Measurements from ENCODE around the gene BTK. TPM values are rescaled to one million over a fixed set of nuclear protein-coding genes. Genes with fewer than 3 reads are reported as not detected.

BTK gene
- total and polyA plus RNA-seq, 2 experiments from 2014 or later = not detected

- Histone ChIP-seq H4K20me1 (ENCODE audit: insufficient read depth) (no peaks in the 10 kb centered on the region), H3F3A (ENCODE audit: insufficient read depth) (no peaks in the 10 kb centered on the region), H3K4me1 (ENCODE audit: insufficient read depth) (no peaks in the 10 kb centered on the region), H3K79me2 (ENCODE audit: insufficient read depth) (no peaks in the 10 kb centered on the region), H3K4me2 (ENCODE audit: unreplicated experiment) (no peak overlapping the region), H3K9ac (no peak overlapping the region), H3K9me3 (ENCODE audit: low read depth) (no peaks in the 10 kb centered on the region), H3K27ac (no peak overlapping the region), H2AFZ (no peak overlapping the region), H3K9me2 (ENCODE audit: insufficient read depth) (no peaks in the 10 kb centered on the region), H3K27me3 (replicated peaks; ENCODE audit: insufficient read depth) (no peaks in the 10 kb centered on the region), H3K4me3 (no peak overlapping the region), H3K36me3 (ENCODE audit: low read depth) (no peaks in the 10 kb centered on the region)
- TF ChIP-seq EZH2 (IDR thresholded peaks at IDR 0.05; ENCODE audit: insufficient read depth, poor library complexity, severe bottlenecking) (no peak), EZH2phosphoT487 (IDR thresholded peaks at IDR 0.05; ENCODE audit: insufficient read depth, low read depth) (no peak)
- 2 to 3% methylated on average over 3 of the region's 3 CpGs for WGBS, 2 experiments (ENCODE audit: low coverage in 1 of 2, low lambda C conversion rate in 2 of 2, missing lambda C conversion rate in 2 of 2)
- in situ Hi-C loops (cut with MboI) = no loop called here
- DNase-seq = no peak
Observed at GRCh38 chrX:101370888-101371504, 15.0 kb downstream of the BTK start.

GRCh38 chrX:101369687-101370086, 16.3 kb downstream of the BTK start:
- Histone ChIP-seq H3K4me2 (ENCODE audit: unreplicated experiment) (no peak overlapping the region), H2AFZ (no peak overlapping the region), H3K4me3 (no peak overlapping the region), H3K27me3 (replicated peaks; ENCODE audit: insufficient read depth) (no peaks in the 10 kb centered on the region), H3K4me1 (ENCODE audit: insufficient read depth) (no peaks in the 10 kb centered on the region), H3K9ac (no peak overlapping the region), H3K9me3 (ENCODE audit: low read depth) (no peaks in the 10 kb centered on the region), H3F3A (ENCODE audit: insufficient read depth) (no peaks in the 10 kb centered on the region), H4K20me1 (ENCODE audit: insufficient read depth) (no peaks in the 10 kb centered on the region), H3K36me3 (ENCODE audit: low read depth) (no peaks in the 10 kb centered on the region), H3K9me2 (ENCODE audit: insufficient read depth) (no peaks in the 10 kb centered on the region), H3K79me2 (ENCODE audit: insufficient read depth) (no peaks in the 10 kb centered on the region), H3K27ac (no peak overlapping the region)
- WGBS, 2 experiments (ENCODE audit: low coverage in 1 of 2, low lambda C conversion rate in 2 of 2, missing lambda C conversion rate in 2 of 2) = 49 to 70% methylated on average over 5 to 6 of the region's 6 CpGs
- DNase-seq = no peak
- TF ChIP-seq EZH2 (IDR thresholded peaks at IDR 0.05; ENCODE audit: insufficient read depth, poor library complexity, severe bottlenecking) (no peak), EZH2phosphoT487 (IDR thresholded peaks at IDR 0.05; ENCODE audit: insufficient read depth, low read depth) (no peak)
- in situ Hi-C loops (cut with MboI) = no loop called here

- no peak overlapping the region for H3K4me3 ChIP-seq
- no peaks in the 10 kb centered on the region for H3F3A ChIP-seq (ENCODE audit: insufficient read depth)
- in situ Hi-C loops (cut with MboI) = no loop called here
- H3K9me3 ChIP-seq (ENCODE audit: low read depth) = no peaks in the 10 kb centered on the region
- H2AFZ ChIP-seq = no peak overlapping the region
- H3K79me2 ChIP-seq (ENCODE audit: insufficient read depth) = no peaks in the 10 kb centered on the region
- no peak overlapping the region for H3K9ac ChIP-seq
- no peak for TF ChIP-seq EZH2phosphoT487 (IDR thresholded peaks at IDR 0.05; ENCODE audit: insufficient read depth, low read depth)
- TF ChIP-seq EZH2 (IDR thresholded peaks at IDR 0.05; ENCODE audit: insufficient read depth, poor library complexity, severe bottlenecking) = no peak
- no peak for DNase-seq
- no peak overlapping the region for H3K4me2 ChIP-seq (ENCODE audit: unreplicated experiment)
- H3K9me2 ChIP-seq (ENCODE audit: insufficient read depth) = no peaks in the 10 kb centered on the region
- H3K4me1 ChIP-seq (ENCODE audit: insufficient read depth) = no peaks in the 10 kb centered on the region
- no peaks in the 10 kb centered on the region for H3K36me3 ChIP-seq (ENCODE audit: low read depth)
- H4K20me1 ChIP-seq (ENCODE audit: insufficient read depth) = no peaks in the 10 kb centered on the region
- no peaks in the 10 kb centered on the region for H3K27me3 ChIP-seq (replicated peaks; ENCODE audit: insufficient read depth)
- H3K27ac ChIP-seq = no peak overlapping the region
Observed at GRCh38 chrX:101368800-101369199, 17.2 kb downstream of the BTK start.

GRCh38 chrX:101365301-101365795, 20.6 kb downstream of the BTK start:
- no peak overlapping the region for H2AFZ ChIP-seq
- H3K4me1 ChIP-seq (ENCODE audit: insufficient read depth) = no peaks in the 10 kb centered on the region

GRCh38 chrX:101362757-101363156, 23.2 kb downstream of the BTK start:
- no peak overlapping the region for H2AFZ ChIP-seq
- no peak overlapping the region for H3K4me2 ChIP-seq (ENCODE audit: unreplicated experiment)
- H3K36me3 ChIP-seq (ENCODE audit: low read depth) = no peaks in the 10 kb centered on the region
- in situ Hi-C loops (cut with MboI) = no loop called here
- no peaks in the 10 kb centered on the region for H3K9me3 ChIP-seq (ENCODE audit: low read depth)
- H3K4me1 ChIP-seq (ENCODE audit: insufficient read depth) = no peaks in the 10 kb centered on the region
- no peaks in the 10 kb centered on the region for H3K9me2 ChIP-seq (ENCODE audit: insufficient read depth)
- H3K9ac ChIP-seq = no peak overlapping the region
- no peak overlapping the region for H3K27ac ChIP-seq
- no peaks in the 10 kb centered on the region for H3K79me2 ChIP-seq (ENCODE audit: insufficient read depth)
- no peak for DNase-seq
- H3K27me3 ChIP-seq (replicated peaks; ENCODE audit: insufficient read depth) = no peaks in the 10 kb centered on the region
- H3K4me3 ChIP-seq = no peak overlapping the region
- H3F3A ChIP-seq (ENCODE audit: insufficient read depth) = no peaks in the 10 kb centered on the region
- TF ChIP-seq EZH2 (IDR thresholded peaks at IDR 0.05; ENCODE audit: insufficient read depth, poor library complexity, severe bottlenecking) = no peak
- TF ChIP-seq EZH2phosphoT487 (IDR thresholded peaks at IDR 0.05; ENCODE audit: insufficient read depth, low read depth) = no peak
- no peaks in the 10 kb centered on the region for H4K20me1 ChIP-seq (ENCODE audit: insufficient read depth)

More at GRCh38 chrX:101365301-101365795, 20.6 kb downstream of the BTK start:
- Histone ChIP-seq H3K9ac (no peak overlapping the region), H3K79me2 (ENCODE audit: insufficient read depth) (no peaks in the 10 kb centered on the region), H3K9me2 (ENCODE audit: insufficient read depth) (no peaks in the 10 kb centered on the region), H3K36me3 (ENCODE audit: low read depth) (no peaks in the 10 kb centered on the region), H4K20me1 (ENCODE audit: insufficient read depth) (no peaks in the 10 kb centered on the region), H3K27me3 (replicated peaks; ENCODE audit: insufficient read depth) (no peaks in the 10 kb centered on the region), H3K4me3 (no peak overlapping the region), H3F3A (ENCODE audit: insufficient read depth) (no peaks in the 10 kb centered on the region), H3K4me2 (ENCODE audit: unreplicated experiment) (no peak overlapping the region), H3K9me3 (ENCODE audit: low read depth) (no peaks in the 10 kb centered on the region), H3K27ac (no peak overlapping the region)
- 84 to 92% methylated on average over 1 of the region's 1 CpG for WGBS, 2 experiments (ENCODE audit: low coverage in 1 of 2, low lambda C conversion rate in 2 of 2, missing lambda C conversion rate in 2 of 2)
- in situ Hi-C loops (cut with MboI) = no loop called here
- TF ChIP-seq EZH2 (IDR thresholded peaks at IDR 0.05; ENCODE audit: insufficient read depth, poor library complexity, severe bottlenecking) = no peak
- no peak for TF ChIP-seq EZH2phosphoT487 (IDR thresholded peaks at IDR 0.05; ENCODE audit: insufficient read depth, low read depth)
- no peak for DNase-seq
